SK-N-MC (cell line): ENCODE measurements around the gene FAM24B.

Experiments used
- EZH2 ChIP-seq: fragments of 200-600 bp; sonication (generic); IDR thresholded peaks from one replicate; pipeline ENCODE4 v1.6.1; 2017; ENCODE audit warnings: antibody characterized with exemption
- FOXP2 ChIP-seq: optimal IDR thresholded peaks from 2 replicates; pipeline ENCODE3; 2011; ENCODE audit warnings: mild to moderate bottlenecking, moderate library complexity; ENCODE audit not compliant: insufficient read depth; ENCODE audit errors: extremely low read length, control extremely low read depth

DNA sequence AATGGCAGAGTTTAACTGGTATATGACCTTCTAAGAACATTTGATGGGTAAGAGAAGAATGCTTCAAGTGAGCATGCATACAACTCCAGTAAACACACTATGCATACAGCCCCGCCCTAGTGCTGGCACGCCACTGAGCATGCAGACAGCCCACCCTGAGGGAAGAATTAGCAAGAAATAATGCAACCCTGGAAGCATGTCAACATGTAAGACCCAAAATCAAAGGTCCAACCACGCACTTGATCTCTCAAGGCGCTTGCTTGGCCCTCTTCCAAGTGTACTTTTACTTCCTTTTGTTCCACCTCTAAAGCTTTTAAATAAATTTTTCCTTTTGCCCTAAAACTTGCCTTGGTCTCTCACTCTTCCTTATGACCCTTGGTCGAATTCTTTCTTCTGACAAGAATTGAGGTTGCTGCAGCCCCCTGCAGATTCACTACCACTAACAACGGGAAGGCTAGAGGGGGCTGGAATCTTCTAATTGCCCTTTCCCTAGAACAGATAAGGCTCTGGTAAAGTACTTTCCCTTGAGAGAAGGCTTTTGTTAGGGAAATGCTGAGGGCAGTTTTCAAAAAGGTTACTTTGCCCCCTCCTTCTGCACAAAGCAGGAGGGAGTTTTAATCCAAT lies 3.4 kb downstream of the FAM24B start:
- TF ChIP-seq EZH2 (no peak), FOXP2 (no peak)
